Esophagus muscularis mucosa (tissue), 4 donors: ENCODE data around the gene HOXC12.

Experiments
- EP300 ChIP-seq: sonication (generic); formaldehyde crosslinking; IDR thresholded peaks from one replicate; pipeline ENCODE4 v1.6.1; 2017; ENCODE audit warnings: antibody characterized with exemption
- POLR2A ChIP-seq: fragments of 450-650 bp; IDR thresholded peaks from one replicate; pipeline ENCODE4 v1.6.1; 2017; ENCODE audit warnings: antibody characterized with exemption, moderate library complexity, mild to moderate bottlenecking, low read depth
- POLR2AphosphoS5 ChIP-seq, 2 donors: sonication (generic); formaldehyde crosslinking; IDR thresholded peaks; one replicate each; pipeline ENCODE4 v1.6.1; 2017; ENCODE audit warnings: antibody characterized with exemption in 2 of 2
- TF ChIP-seq, protein P1 (sequence below), 3 experiments: fragments of 200-600 bp in 2 of 3; fragments of 450-650 bp in 1 of 3; sonication (generic) in 2 of 3; IDR thresholded peaks; one replicate each; pipeline ENCODE4 v1.5.1; 2017 to 2019; ENCODE audit warnings: antibody characterized with exemption in 3 of 3, mild to moderate bottlenecking in 2 of 3, moderate library complexity in 1 of 3

DNA sequence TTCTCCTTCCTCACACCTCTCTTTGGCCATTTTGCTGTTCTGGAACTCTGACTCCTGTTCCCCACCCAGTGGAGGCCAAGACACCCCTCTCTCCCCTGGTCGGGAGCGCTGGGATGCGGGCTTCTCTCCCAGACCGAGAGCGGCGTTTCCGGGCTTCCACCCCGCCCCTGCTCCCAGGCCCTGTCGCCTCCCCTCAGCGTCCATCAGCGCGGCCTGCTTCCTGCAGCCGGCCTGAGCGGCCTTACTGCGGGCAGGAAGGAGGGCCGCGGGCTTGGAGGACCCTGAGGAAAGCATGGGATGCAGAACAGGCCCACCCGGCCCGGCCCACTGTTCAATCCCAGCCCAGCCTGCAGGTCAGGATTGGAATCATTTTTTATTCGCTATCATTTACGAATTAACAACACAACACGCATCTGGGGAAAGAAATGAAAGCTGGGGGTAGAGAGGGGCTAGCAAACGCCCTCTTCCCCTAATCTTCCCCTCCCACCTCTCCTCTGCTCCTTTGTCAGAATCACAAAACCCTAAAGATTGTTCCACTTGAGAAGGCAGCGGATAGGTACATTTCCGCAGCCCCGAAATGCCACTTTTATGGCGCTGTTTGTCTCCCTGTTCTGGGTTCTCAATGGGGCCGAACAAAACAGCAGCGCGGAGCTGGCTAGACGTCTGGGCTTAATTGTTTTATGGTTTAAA, 50.3 kb downstream of the HOXC12 start:
- no peak for TF ChIP-seq POLR2AphosphoS5 (IDR thresholded peaks at IDR 0.05)
- TF ChIP-seq POLR2A = no peak
- TF ChIP-seq, protein P1, sequence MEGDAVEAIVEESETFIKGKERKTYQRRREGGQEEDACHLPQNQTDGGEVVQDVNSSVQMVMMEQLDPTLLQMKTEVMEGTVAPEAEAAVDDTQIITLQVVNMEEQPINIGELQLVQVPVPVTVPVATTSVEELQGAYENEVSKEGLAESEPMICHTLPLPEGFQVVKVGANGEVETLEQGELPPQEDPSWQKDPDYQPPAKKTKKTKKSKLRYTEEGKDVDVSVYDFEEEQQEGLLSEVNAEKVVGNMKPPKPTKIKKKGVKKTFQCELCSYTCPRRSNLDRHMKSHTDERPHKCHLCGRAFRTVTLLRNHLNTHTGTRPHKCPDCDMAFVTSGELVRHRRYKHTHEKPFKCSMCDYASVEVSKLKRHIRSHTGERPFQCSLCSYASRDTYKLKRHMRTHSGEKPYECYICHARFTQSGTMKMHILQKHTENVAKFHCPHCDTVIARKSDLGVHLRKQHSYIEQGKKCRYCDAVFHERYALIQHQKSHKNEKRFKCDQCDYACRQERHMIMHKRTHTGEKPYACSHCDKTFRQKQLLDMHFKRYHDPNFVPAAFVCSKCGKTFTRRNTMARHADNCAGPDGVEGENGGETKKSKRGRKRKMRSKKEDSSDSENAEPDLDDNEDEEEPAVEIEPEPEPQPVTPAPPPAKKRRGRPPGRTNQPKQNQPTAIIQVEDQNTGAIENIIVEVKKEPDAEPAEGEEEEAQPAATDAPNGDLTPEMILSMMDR (IDR thresholded peaks at IDR 0.05) = no peak
- TF ChIP-seq EP300 = no peak
